Stimulated activated CD4-positive, alpha-beta T cell treated with anti-CD3 and anti-CD28 coated beads, Interleukin-15, amount 100 ng/mL, for 1 hour (primary cell): Measurements from ENCODE around the gene PLEKHA7.

Source experiments
- DNase-seq, 2 donors: peaks; one replicate each; pipeline ENCODE4 v3.0.0-alpha.2; 2020; ENCODE audit warnings: low read depth in 1 of 2, low spot score in 1 of 2

PLEKHA7 gene

DNA sequence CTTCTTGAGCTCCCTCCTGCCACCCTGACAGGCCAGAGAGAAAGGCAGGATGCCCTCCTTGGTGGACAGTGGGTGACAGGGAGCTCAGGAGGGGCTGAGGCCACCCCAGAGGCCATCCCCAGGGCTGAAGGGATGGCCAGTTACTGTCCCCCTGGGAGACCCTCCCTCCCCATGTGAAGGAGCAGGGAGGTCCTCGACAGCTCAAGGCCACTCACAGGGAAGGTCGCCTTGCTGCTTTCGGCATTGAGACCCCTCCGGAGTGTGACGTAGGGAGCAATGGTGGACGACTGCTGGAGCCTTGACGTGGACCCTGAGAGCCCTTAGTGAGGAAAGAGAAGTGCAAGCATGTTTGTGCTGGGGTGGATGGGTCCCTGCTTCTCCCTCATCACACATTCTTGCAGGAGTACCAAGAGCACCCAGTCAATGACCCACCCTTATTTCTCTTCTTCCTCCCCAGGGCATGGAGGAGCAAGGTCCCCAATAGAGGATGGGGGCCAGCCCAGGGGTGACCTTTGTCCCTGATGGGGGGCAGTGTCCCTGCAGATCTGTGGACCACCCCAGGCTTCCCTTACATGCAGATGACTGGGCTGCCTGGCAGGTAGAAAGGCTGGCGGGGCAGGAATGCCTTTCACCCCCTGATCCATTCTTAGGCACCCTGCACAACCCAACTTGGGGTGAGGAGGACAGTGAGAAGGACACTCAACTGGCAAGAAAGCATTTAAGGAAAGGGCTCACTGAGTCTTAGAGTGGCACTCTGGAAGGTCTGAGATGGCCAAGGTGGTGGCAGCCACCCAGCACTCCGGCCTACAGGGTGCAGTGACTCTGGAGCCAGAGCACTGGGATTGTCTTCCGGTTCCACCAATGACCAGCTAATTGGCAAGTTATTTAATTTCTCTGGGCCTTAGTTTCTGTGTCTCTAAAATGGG lies 224.4 kb downstream of the PLEKHA7 start:
- no peak for DNase-seq

DNA sequence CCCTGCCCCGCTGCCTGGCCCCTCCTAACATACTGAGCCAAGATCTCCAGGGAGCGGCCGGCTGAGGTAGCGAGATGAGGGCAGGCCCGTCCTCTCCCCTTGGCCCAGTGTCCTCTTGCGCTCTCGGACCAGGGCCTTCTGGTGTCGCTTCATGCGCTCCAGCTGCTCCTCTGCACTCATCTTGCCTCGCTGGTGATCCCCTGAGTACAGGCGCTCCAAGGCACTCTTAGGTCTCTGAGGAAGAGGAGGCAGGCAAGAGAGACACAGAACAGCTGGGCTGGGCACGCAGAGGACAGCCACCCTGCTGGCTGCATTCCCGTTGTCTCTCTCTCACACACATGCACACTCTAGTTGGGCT lies 225.2 kb downstream of the PLEKHA7 start:
- no peak for DNase-seq

DNA sequence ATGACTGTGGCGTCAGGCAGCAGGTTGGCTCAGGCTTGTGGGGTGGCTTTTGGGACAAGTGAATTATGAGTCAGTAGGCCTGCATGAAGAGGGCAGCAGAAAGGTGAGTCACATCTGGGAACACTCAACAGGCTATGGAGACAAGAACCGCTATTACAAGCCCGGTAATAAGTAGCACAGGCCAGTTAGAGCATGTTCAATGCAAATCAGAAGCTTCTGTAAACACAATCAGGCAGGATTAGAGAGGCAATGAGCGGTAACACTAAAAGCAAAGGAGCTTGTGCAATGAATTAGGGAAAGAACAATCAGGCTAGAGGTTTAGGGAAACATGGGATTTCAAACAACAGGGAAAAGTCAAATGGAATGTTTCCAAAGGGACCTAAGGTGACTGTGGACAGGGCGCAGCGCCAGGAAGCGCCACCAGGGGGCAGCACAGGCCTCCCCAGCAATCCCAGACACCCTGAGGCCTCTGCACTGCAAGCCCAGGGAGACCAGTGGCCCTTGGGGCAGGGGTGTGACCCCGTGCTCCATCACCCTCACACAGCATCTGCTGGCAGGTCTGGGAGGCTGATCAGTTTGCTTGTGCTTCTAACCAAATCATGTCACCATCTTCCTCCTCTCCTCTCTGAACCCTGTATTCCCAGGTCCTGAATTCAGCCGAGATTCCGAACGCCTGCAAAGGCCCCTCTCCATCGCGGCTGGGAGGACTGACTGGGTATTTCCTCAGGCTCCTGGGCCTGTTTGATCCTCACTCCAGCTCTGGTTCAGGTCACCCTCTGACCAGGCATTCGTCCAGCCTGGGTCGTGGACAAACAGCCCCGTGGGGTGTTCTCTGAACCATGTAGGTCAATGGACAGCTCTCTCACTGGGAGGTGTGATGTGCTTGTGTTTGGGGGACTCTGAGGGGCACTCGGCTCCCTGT lies 225.8 kb downstream of the PLEKHA7 start:
- peak; percentile 22 to 46 for DNase-seq

GRCh38 chr11:16787035-16787742 lies 227.0 kb downstream of the PLEKHA7 start:
- no peak for DNase-seq

GRCh38 chr11:16786131-16786530 lies 228.1 kb downstream of the PLEKHA7 start:
- DNase-seq = no peak

GRCh38 chr11:16785520-16786128 lies 228.6 kb downstream of the PLEKHA7 start:
- DNase-seq = peak; percentile 13 to 26

- no peak for DNase-seq
Measured at GRCh38 chr11:16784666-16785065, 229.5 kb downstream of the PLEKHA7 start.

- no peak for DNase-seq
Measured at GRCh38 chr11:16784097-16784496, 230.1 kb downstream of the PLEKHA7 start.

- DNase-seq = no peak
Measured at GRCh38 chr11:16783321-16783801, 230.9 kb downstream of the PLEKHA7 start.

DNA sequence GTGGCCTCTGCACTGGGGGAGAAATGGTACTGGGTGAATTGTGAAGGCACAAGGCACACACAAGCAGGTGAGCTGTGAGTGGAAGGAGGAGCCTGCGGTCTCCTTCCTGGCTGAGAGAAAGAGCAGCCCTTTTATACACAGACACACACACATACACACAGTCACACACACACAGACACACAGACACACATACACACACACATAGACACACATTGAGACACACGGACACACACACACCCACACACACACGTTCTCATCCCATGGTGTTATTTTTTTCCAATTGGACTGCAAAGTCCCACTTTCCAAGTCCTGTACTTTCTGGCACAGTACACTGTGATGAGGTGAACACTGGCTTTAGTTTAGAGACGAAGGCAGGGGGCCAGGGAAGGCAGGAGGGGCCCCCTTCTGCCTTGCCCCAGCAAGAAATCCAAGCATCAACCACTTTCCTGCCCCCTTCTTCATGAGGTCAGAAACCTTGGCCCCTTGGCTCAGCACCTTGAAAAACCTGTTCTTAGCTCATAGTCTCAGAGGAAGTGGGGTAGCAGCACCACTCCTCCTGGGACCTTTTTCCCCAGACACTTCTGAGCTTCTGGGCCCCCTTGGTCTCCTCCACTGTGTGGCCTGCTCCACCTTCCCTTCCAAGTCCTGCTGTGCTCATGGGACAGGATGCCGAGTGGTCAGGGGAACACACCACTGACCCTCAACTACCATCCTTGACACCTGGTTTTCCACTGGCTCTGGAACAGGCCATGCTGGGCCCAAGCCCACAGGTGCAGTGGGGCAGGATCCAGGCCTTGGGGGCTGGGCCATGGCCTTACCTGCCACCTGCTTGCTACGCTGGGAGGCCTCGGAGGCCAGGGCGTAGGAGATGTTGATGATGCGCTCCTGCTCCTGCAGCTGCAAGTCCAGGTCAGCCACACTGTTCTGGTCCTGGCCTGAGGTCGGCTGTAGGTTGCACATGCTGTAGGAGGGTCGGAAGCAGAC lies 232.0 kb downstream of the PLEKHA7 start:
- DNase-seq = no peak

- DNase-seq = no peak
Measured at GRCh38 chr11:16780698-16781550, 233.3 kb downstream of the PLEKHA7 start.

- no peak for DNase-seq
Measured at GRCh38 chr11:16780146-16780545, 234.1 kb downstream of the PLEKHA7 start.

- no peak for DNase-seq
Measured at GRCh38 chr11:16779436-16779835, 234.8 kb downstream of the PLEKHA7 start.

GRCh38 chr11:16778876-16779275 lies 235.3 kb downstream of the PLEKHA7 start:
- no peak for DNase-seq

- DNase-seq = no peak
Measured at GRCh38 chr11:16778286-16778685, 235.9 kb downstream of the PLEKHA7 start.

- no peak for DNase-seq
Measured at GRCh38 chr11:16777613-16777975, 236.6 kb downstream of the PLEKHA7 start.

GRCh38 chr11:16776711-16777612 lies 237.3 kb downstream of the PLEKHA7 start:
- DNase-seq = no peak
